ENCODE data around the gene NXPH4.

- no peak for TF ChIP-seq CTCF (conservative IDR thresholded peaks at IDR 0.05)
- TF ChIP-seq EZH2 (IDR thresholded peaks at IDR 0.05; ENCODE audit: low read depth) = no peak
Measured at GRCh38 chr12:57255916-57256315, 39.3 kb downstream of the NXPH4 start.

Measured in PC-9 (cell line).